GM23338 (cell line): ENCODE measurements around the gene PALLD.

ENCODE experiments used
- EZH2phosphoT487 ChIP-seq: fragments of 200-600 bp; sonication (generic); IDR thresholded peaks from one replicate; pipeline ENCODE4 v1.8.1; 2018; ENCODE audit warnings: antibody characterized with exemption; ENCODE audit not compliant: unreplicated experiment
- JUNB ChIP-seq: IDR thresholded peaks from one replicate; pipeline ENCODE4 v1.6.1; 2016; ENCODE audit warnings: antibody characterized with exemption; ENCODE audit not compliant: unreplicated experiment
- TF ChIP-seq, protein P1 (sequence below), 2 experiments: fragments of 200-600 bp in 1 of 2; sonication (generic) in 1 of 2; conservative IDR thresholded peaks; 2 replicates each; pipeline versions ENCODE4 v1.5.1 to v1.6.1; 2016 to 2017; ENCODE audit warnings: antibody characterized with exemption in 2 of 2, low read depth in 2 of 2, mild to moderate bottlenecking in 2 of 2, moderate library complexity in 1 of 2
- TF ChIP-seq, protein P2 (sequence below): IDR thresholded peaks from one replicate; pipeline ENCODE4 v1.6.1; 2018; ENCODE audit warnings: antibody characterized with exemption; ENCODE audit not compliant: unreplicated experiment

DNA sequence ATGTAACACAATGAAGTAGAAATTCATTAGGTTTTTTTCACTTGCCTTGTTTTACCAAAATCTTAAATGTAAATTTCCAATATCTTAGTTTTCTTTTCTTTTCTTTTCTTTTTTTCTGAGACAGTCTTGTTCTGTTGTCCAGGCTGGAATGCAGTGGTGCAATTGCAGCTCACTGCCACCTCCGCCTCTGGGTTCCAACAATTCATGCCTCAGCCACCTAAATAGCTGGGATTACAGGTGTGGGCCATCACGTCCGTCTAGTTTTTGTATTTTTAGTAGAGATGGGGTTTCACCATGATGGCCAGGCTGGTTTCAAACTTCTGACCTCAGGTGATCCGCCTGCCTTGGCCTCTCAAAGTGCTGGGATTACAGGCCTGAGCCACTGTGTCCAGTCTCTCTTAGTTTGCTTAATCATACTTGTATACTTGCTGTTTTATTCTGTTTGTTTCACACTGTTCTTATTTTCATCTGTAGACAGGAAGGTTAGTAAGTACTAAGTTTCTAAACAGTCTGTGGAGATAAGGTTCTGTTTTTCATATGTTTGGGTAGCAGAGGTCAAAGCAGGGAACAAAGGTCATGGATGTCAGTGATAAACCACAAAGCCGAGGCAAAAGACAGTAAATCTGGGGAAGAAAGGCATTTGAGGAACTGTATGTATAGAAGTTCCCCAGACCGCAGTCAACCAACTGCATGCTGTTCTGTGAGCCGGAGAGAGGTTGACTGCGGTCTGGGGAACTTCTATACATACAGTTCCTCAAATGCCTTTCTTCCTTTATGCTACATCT is 384.2 kb downstream of the PALLD start:
- TF ChIP-seq, protein P1, sequence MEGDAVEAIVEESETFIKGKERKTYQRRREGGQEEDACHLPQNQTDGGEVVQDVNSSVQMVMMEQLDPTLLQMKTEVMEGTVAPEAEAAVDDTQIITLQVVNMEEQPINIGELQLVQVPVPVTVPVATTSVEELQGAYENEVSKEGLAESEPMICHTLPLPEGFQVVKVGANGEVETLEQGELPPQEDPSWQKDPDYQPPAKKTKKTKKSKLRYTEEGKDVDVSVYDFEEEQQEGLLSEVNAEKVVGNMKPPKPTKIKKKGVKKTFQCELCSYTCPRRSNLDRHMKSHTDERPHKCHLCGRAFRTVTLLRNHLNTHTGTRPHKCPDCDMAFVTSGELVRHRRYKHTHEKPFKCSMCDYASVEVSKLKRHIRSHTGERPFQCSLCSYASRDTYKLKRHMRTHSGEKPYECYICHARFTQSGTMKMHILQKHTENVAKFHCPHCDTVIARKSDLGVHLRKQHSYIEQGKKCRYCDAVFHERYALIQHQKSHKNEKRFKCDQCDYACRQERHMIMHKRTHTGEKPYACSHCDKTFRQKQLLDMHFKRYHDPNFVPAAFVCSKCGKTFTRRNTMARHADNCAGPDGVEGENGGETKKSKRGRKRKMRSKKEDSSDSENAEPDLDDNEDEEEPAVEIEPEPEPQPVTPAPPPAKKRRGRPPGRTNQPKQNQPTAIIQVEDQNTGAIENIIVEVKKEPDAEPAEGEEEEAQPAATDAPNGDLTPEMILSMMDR (conservative IDR thresholded peaks at IDR 0.05; ENCODE audit: low read depth in 2 of 2) = no peak
- TF ChIP-seq JUNB = no peak
- TF ChIP-seq, protein P2, sequence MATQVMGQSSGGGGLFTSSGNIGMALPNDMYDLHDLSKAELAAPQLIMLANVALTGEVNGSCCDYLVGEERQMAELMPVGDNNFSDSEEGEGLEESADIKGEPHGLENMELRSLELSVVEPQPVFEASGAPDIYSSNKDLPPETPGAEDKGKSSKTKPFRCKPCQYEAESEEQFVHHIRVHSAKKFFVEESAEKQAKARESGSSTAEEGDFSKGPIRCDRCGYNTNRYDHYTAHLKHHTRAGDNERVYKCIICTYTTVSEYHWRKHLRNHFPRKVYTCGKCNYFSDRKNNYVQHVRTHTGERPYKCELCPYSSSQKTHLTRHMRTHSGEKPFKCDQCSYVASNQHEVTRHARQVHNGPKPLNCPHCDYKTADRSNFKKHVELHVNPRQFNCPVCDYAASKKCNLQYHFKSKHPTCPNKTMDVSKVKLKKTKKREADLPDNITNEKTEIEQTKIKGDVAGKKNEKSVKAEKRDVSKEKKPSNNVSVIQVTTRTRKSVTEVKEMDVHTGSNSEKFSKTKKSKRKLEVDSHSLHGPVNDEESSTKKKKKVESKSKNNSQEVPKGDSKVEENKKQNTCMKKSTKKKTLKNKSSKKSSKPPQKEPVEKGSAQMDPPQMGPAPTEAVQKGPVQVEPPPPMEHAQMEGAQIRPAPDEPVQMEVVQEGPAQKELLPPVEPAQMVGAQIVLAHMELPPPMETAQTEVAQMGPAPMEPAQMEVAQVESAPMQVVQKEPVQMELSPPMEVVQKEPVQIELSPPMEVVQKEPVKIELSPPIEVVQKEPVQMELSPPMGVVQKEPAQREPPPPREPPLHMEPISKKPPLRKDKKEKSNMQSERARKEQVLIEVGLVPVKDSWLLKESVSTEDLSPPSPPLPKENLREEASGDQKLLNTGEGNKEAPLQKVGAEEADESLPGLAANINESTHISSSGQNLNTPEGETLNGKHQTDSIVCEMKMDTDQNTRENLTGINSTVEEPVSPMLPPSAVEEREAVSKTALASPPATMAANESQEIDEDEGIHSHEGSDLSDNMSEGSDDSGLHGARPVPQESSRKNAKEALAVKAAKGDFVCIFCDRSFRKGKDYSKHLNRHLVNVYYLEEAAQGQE = no peak
- no peak for TF ChIP-seq EZH2phosphoT487
